CD4-positive, alpha-beta T cell treated with Interleukin-4 for 1 hour (primary cell): ENCODE results near the gene FASN.
A peak's percentile ranks its signal among the peaks of the same experiment; 100 is the strongest.

ENCODE experiments used
- DNase-seq, 2 donors: peaks; one replicate each; pipeline ENCODE4 v3.0.0-alpha.2; 2020 to 2022

The FASN gene

GRCh38 chr17:82037092-82037888 is 60.7 kb downstream of the FASN start, which contains the start of gene DCXR:
Gene DCXR (minus strand): TSS chr17:82037697. CDS start chr17:82037682, 15 bp downstream.
- DNase-seq: peak; percentile 96

GRCh38 chr17:82036634-82037091 is 61.4 kb downstream of the FASN start:
- DNase-seq: no peak

GRCh38 chr17:82035956-82036633 is 61.9 kb downstream of the FASN start:
- DNase-seq: no peak

- DNase-seq: no peak
Measured at GRCh38 chr17:82035488-82035887, 62.5 kb downstream of the FASN start.

GRCh38 chr17:82034371-82035011 is 63.5 kb downstream of the FASN start:
- no peak for DNase-seq

GRCh38 chr17:82033359-82034085 is 64.5 kb downstream of the FASN start:
- DNase-seq: no peak

- peak in 1 of 2 donors; percentile 40 for DNase-seq
Measured at GRCh38 chr17:82031885-82032627, 66.0 kb downstream of the FASN start.

- no peak for DNase-seq
Measured at GRCh38 chr17:82031303-82031884, 66.6 kb downstream of the FASN start, which contains the start of gene RAC3. Gene RAC3 (plus strand): TSS chr17:82031678. CDS start chr17:82031762, 84 bp downstream.

GRCh38 chr17:82030470-82031302 is 67.3 kb downstream of the FASN start:
- peak; percentile 81 to 84 for DNase-seq

- no peak for DNase-seq
Measured at GRCh38 chr17:82029990-82030469, 68.0 kb downstream of the FASN start.

- no peak for DNase-seq
Measured at GRCh38 chr17:82029391-82029790, 68.6 kb downstream of the FASN start.

- DNase-seq: no peak
Measured at GRCh38 chr17:82028966-82029365, 69.1 kb downstream of the FASN start.
